ENCODE data around the gene GEMIN2.
"Not testable (repeated sequence)": the region's sequence is repeated elsewhere in the genome, so short reads cannot be mapped to it uniquely, and the experiment has no call there.

The GEMIN2 gene, protein sequence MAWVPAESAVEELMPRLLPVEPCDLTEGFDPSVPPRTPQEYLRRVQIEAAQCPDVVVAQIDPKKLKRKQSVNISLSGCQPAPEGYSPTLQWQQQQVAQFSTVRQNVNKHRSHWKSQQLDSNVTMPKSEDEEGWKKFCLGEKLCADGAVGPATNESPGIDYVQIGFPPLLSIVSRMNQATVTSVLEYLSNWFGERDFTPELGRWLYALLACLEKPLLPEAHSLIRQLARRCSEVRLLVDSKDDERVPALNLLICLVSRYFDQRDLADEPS

DNA sequence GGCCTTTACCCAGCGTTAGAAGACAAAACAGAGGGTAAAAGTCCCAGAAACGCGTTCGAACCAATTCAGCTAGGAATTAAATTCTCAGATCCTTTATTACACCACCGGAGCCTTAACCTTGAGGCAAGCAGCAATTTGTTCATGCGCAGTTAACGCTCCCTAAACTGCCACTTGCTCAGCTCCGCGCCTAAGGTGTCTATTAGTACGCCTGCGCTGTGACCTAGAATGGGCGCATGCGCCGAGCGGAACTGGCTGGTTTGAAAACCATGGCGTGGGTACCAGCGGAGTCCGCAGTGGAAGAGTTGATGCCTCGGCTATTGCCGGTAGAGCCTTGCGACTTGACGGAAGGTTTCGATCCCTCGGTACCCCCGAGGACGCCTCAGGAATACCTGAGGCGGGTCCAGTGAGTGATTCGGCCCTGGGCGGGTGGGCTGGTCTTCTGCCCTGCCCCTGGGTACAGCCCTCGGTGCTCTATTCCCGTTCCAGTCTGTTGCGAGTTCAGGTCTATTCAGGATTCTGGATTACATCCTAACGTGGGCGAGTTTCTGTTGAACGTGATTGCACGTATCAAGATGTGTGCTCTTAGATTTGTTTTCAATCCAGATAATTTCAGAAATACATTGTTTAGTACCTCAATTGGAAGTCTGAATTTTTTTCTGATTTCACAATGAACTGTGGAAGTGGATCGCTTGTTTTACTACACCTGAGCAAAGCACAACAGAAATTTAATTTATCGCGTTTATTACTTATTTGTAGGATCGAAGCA lies at the start of gene GEMIN2:
GEMIN2 (plus strand) TSS at position 251 of the 766 bp plus-strand sequence; CDS start at position 267, 16 bp downstream.
- peak; percentile 91 for DNase-seq (ENCODE audit: low read depth)

DNA sequence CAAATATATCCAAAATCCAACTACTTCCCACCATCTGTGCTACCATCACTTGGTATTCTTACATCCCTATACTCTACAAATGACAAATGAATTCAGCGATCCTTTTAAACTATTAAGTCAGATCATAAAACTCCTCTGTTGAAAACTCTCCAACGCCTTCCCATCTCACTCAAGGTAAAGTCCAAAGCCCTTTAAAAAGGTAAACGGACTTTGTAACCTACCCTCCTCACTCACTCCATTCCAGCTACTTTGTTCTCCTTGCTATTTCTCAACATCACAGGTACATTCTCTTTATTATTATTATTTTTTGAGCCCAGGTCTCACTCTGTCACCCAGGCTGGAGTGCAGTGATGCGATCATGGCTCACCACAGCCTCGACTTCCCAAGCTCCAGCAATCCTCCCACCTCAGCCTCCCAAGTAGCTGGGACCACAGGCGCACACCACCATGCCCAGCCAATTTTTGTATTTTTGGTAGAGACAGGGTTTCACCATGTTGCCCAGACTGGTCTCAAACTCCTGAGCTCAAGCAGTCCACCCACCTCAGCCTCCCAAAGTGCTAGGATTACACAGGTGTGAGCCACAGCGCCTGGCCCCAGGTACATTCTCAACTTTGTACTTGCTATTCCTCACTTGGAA lies 44.8 kb upstream of the GEMIN2 start:
- not testable (repeated sequence) for DNase-seq (ENCODE audit: low read depth)

DNA sequence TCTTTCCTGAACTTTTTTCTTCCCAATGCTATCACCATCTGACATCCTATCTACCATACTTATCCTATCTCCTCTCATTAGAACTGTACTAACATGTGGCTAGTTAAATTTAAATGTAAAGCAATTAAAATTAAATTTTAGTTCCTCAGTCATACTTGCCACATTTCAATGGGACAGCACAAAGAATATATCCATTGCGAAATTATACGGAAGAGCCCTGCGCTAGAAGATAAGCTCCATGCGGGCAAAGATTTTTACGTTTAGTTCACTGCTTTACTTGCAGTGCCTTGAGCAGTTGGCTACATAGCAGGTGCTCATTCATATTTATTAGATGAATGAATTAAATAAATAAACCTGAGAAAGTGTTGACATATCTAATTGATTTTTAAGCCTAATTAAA lies 44.2 kb upstream of the GEMIN2 start:
- DNase-seq (ENCODE audit: low read depth): no peak

DNA sequence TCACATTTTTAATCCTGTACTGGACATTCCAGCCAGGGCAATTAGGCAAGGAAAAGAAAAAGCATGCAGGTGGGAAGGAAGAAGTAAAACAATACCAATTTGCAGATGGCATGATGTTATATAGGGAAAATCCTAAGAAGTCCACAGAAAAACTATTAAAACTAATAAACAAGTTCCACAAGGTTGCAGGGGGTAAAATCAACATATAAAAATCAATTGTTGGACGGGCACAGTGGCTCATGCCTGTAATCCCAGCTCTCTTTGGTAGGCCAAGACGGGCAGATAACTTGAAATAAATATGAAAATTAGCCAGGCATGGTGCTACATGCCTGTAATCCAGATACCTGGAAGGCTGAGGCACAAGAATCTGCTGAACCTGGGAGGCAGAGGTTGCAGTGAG lies 43.0 kb upstream of the GEMIN2 start:
- DNase-seq (ENCODE audit: low read depth): no peak

DNA sequence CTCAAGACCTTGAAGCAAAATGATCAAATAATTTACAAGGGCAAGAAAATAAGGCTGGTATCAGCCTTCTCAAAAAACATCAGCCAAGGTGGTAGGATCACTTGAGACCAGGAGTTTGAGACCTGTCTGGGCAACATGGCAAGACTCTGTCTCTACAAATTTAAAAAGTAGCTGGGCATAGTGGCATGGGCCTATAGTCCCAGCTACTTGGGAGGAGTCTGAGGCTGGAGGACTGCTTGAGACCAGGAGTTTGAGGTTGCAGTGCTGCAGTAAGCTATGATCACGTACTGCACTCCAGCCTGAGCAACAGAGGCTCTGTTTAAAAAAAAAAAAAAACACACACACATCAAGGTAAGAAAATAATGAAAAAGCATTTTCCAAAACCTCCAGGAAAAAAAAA lies 33.2 kb upstream of the GEMIN2 start:
- no peak for DNase-seq (ENCODE audit: low read depth)

DNA sequence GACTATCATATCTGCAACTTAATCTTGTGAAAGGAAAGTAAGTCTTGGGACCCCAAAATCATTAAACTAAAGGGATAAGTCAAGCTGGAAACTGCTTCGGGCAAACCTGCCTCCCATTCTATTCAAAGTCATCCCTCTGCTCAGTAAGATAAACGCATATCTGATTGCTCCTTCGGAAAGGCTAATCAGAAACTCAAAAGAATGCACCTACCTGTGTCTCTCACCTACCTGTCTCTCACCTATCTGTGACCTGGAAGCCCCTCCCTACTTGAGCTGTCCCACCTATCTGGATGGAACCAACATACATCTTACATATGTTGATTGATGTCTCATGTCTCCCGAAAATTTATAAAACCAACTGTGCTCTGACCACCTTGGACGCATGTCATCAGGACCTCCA lies 31.0 kb upstream of the GEMIN2 start:
- DNase-seq (ENCODE audit: low read depth): no peak

DNA sequence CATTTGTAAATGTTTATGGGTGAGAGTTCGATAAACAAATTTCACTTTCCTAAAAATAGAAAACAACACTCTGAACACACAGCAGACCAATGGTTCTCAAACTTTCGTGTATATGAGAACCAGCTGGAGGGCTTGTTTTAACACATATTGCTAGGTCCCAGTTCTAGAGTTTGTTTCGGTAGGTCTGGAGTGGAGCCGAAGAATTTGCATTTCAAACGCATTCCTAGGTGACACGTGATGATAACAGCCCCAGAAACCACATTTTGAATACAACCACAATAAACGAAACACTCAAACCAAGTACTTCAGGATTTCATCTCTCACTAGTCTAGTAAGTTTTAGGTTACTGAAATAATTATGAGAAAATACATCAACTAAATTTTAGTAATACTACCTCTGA lies 28.2 kb upstream of the GEMIN2 start:
- DNase-seq (ENCODE audit: low read depth): no peak

DNA sequence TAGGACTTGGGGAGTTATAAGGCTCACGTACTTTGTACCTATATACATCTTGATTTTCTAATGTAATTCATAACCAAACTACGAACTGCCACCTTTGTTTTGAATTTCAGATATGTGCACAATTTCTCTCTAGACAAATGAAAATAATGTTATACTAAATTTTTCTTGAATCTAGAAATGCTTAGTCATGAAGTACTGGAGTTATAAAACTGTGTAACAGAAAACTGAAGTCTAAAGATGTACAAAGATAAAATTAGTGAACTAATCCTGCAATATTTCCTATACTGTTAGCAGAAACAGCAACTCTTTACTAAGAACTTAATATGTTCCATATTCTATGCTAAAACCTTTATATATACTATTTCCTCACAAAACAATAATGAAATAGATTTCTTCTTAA lies 26.6 kb upstream of the GEMIN2 start:
- DNase-seq (ENCODE audit: low read depth): no peak

DNA sequence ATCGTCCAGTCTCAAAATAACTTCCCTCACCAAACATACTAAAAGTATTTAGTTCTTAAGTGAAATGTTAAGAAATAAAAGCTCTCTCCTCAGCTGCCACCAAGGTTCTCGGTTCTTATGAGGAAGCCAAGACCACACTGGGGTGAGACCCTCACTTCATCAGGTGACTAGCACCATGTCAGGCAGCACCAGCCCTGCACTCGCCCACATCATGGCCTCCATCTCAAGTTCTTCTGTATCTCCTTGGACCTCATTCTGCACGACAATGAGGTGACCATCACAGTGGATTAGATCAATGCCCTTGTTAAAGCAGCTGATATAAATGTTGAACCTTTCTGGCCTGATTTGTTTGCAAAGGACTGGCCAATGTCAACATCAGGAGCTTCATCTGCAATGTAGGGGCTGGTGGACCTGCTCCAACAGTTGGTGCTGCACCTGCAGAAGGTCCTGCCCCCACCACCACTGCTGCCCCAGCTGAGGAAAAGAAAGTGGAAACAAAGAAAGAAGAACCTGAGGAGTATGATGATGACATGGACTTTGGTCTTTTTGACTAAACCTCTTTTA lies 23.5 kb upstream of the GEMIN2 start:
- no peak for DNase-seq (ENCODE audit: low read depth)

DNA sequence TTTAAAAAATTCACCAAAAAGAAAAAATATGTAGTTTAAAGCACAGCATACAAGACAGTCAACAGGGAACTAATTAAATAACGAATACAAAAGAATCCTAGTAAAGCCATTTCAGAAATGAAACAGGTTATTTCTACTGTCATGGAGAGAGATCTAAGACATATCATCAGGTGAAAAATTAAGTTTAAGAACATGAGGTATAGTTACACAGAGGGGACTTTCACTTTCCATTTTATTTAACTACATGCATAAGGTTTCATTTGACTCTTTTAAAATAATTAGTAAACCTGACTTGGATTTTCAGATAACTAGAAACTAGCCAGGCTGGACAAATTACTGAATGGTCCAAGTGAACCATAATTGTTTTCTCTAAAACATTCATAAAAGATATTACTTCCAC lies 22.4 kb upstream of the GEMIN2 start:
- no peak for DNase-seq (ENCODE audit: low read depth)

DNA sequence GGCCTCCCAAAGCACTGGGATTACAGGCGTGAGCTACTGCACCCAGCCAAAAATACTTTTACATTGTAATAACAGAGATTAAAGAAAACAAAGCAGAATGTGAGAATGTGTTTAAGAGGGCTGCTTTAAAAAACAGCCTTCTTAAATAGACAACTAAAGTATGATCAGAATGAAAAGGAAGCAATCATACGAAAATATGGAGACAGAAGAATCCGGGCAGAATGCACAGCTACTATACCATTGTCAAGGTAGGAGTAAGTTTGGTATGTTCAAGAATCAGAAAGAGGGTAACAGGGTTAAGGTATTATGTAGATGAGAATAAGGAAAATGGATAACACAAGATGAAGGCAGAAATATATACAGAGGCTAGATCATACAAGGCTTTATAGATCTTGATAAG lies 19.6 kb upstream of the GEMIN2 start:
- DNase-seq (ENCODE audit: low read depth): no peak

DNA sequence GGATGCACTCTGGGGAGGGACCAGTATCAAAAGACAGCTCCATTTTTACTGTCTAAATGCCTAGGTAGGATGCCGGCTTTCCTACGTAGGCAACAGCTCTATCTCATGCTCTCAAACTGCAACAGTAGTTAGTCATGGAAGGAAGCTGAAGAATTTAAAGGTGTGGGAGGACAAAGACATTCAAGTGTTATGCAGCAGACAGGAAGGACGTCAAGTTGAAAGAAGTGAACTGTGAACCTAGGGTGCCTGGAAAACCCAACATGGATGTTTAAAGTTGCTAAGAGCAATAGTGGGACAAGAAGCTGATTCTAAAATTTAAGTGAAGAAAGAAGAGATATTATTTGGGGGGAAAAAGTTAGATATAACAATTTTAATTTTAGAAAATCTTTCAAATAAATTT lies 17.0 kb upstream of the GEMIN2 start:
- DNase-seq (ENCODE audit: low read depth): no peak

DNA sequence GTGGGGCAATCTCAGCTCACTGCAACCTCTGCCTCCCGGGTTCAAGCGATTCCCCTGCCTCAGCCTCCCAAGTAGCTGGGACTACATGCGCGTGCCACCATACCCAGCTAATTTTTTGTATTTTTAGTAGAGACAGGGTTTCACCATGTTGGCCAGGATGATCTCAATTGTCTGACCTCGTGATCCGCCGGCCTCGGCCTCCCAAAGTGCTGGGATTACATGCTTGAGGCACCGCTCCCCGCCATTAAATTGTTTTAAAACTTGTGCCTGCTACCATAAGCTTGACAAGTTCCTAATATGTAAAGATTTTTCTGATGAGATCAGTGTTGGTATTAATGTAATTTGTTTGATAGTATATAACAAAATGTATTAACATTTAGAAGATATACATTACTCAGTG lies 14.9 kb upstream of the GEMIN2 start:
- not testable (repeated sequence) for DNase-seq (ENCODE audit: low read depth)

DNA sequence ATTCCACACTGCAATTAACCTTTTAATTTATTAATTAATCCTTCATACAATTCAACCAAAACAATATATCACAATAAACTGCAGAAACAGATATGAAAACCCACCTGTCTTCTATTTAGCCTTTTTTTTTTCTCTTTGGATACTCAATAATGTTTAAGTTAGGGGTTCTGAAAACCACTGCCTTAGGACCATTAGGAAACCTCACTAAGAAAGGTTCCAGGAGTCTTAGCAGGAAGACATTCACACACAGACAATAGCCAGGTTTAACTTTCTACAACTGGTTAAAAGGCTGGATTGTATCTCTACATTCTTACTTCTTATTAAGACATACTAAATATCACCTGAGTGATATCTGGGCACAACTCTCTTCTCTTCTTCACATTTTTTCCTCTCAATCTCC lies 14.4 kb upstream of the GEMIN2 start:
- no peak for DNase-seq (ENCODE audit: low read depth)

DNA sequence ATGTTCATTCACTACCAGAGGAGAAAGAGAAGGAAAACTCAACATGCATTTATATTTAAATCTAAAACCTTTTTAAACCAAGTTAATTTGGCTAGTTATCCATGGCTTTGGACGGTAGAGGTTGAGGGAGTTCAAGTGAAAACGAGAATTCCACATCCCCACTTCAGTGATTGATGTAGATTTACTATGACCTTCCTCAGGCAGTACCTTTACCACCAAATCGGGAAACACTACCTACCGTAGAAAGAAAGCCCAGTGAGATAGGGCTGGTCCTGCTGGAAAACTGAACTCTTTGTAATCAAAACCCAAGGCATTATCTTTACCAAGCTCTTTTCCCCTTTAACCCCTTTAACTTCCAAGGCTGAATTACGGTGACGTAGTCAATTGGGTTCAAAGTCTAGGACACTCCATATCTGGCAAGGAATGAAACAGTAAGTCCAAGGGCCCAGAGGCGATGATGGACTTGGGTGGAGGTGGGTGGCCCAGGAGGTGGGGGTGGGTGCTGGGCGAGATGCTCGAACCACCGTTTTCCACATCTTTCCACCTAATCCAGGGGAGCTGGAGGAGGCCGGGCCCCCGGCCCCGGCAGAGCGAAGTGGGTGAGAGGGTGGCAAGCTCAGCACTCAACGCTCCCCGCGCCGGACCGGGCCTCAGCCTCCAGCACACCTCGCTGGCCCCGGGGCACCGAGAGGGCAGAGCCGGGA lies 11.7 kb upstream of the GEMIN2 start:
- peak; percentile 28 for DNase-seq (ENCODE audit: low read depth)

DNA sequence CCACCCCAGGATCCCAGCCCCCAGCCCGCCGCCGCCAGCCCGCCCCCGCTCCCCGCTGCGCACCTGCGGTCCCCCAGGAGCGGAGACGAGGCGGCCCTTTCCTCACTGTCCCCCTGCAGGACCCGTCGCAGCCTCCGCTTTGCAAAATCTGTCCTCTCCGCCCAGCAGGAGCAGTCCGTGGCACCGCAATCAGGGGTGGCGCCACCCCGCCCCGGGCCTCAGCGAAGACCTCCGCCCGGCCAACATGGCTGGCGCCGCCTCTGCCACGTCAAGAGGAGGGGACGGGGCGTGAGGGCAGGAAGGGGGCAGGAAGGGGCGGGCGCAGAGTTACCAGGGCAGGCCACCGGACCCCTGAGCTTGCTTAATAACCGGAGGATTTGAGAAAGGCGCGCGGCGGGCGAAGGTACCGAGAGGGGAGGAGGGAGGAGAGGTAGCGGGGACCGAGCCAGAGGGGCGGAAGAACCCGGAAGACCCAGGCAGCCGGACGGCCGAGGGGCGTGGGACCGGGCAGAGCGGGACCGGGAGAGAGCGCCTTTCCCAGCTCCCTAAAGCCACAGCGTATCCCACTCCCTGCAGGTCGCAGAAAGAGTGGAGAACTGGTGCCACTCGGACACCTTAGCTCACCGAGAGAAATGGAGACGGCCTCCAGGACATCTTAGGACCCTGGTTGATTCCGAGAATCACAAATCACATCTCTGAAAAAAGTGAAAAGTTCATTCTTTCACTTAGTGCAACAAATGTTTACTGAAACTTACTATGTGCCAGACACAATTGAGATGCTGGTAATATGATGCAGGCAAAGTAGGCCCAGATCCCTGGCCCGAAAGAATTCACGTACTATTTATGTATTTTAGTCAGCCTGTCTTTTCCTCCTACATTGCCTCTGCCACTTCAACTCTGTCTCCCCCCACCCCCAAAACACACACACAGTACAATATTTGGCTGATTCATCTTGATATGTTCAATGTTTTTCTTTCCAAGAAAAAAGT lies 10.9 kb upstream of the GEMIN2 start, which contains the start of gene SEC23A:
SEC23A (minus strand) TSS at position 267 of the 989 bp plus-strand sequence. CDS start 7,117 bp downstream, outside the sequence.
- peak; percentile 71 for DNase-seq (ENCODE audit: low read depth)

DNA sequence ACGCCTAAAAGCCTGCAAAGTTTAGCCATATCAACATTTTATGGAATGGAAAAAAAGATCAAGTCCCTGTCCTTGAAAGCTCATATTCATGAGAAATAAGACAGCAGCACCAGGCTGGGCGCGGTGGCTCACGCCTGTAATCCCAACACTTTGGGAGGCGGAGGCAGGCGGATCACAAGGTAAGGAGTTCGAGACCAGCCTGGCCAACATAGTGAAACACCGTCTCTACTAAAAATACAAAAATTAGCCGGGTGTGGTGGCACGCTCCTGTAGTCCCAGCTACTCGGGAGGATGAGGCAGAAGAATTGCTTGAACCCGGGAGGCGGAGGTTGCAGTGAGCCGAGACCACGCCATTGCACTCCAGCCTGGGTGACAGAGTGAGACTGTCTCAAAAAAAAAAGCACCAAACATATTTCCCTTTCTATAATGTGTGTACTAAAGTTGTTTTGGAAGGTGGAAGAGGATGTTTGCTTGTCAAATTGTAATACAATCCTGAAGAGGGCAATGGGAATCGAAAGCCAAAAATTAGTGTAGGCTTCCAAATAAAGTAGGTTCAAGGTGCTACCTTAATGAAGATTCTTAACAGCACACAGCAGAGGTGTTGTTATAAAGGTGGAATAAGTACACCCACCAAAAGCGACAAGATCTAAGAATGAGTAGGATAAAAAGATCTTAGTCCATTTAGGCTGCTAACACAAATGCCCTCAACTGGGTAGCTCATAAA lies 9.9 kb upstream of the GEMIN2 start:
- DNase-seq (ENCODE audit: low read depth): not testable (repeated sequence)

DNA sequence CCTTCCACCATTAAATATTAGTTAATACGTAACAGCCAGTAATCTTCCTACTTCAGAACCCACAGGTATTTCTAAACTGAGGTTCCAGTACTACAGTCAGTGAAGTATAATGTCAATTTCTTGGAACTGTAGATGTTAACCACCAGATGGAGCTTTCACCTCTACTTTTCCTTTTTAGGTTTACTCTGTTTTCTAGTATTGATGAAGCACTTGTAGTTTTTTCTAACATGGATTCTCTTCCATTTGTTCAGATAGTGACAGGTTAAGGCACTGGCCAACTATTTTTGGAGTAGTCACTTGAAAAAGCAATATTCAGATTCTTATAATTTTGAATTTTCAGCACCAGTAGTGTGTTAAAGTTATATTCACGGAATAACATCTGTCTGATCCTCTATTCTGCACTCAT lies 6.5 kb upstream of the GEMIN2 start:
- DNase-seq (ENCODE audit: low read depth): no peak

DNA sequence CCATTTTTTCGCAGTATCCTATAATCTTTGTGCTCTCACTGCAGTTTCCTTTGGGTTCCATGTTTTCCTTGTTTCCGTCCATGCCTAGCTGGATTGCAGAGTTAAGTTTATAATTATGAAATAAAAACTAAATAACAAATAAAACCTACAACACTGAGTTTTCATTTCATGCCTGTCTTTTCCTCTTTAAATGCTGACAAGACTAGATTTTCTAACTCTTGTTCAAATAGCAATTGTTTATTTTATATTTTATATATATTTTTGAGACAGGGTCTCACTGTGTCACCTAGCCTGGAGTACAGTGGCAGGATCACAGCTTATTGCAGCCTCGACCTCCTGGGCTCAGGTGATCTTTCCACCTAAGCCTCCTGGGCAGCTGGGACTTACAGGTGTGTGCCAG lies 5.3 kb upstream of the GEMIN2 start:
- DNase-seq (ENCODE audit: low read depth): no peak

Data from stromal cell of bone marrow (primary cell).